Measurements from ENCODE around the gene SYTL2. TPM values are rescaled to one million over a fixed set of nuclear protein-coding genes. Genes with fewer than 3 reads are reported as not detected.
"Not testable (repeated sequence)": the region's sequence is repeated elsewhere in the genome, so short reads cannot be mapped to it uniquely, and the experiment has no call there.

Gene SYTL2
- total RNA-seq, 2 donors from 2014 or later, result 144 to 183 TPM

DNA sequence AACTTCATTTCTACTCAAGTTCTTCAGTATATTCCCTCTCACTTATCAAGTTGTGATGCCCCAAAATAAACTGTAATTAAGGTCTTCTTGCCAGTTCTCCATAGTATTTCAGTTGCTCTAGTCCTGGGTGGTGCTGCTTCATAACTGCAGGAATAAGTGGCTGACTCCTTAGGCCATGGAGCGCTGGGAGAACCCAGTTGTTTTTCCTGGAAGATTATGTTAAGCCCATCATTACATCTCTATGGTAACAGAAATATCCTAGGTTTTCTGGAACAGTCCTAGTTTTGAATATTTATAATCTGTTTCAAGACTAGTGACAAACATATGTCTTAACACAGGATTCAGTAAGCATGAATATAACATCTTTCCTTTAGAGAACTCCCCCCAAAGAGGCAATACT is 7.6 kb downstream of the SYTL2 start:
- DNase-seq (ENCODE audit: low spot score), result no peak
- intact Hi-C loops (cut with DNase I), result loop anchor here in 1 of 2 donors (10.0 kb wide), 1 partner anchor 89 kb away; no protein-coding TSS in a partner anchor

DNA sequence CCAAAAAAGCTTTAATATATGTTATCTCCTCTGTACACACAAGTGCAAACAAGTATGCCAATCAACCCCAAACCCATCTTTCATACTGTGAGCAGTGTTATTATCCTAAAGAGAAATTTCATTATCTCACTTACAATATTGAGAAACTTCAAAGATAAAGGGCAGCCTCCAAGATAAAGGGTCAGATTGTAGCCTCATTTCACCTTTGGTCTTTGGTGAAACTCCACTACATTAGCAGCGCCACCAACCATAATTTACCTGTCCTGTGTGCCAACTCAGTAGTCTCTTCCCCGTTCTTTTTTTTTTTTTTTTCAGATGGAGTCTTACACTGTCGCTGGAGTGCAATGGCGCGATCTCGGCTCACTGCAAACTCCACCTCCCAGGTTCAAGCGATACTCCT is 9.4 kb downstream of the SYTL2 start:
- DNase-seq (ENCODE audit: low spot score), result no peak
- intact Hi-C loops (cut with DNase I), result loop anchor here in 1 of 2 donors (10.0 kb wide), 1 partner anchor 87 kb away; no protein-coding TSS in a partner anchor

DNA sequence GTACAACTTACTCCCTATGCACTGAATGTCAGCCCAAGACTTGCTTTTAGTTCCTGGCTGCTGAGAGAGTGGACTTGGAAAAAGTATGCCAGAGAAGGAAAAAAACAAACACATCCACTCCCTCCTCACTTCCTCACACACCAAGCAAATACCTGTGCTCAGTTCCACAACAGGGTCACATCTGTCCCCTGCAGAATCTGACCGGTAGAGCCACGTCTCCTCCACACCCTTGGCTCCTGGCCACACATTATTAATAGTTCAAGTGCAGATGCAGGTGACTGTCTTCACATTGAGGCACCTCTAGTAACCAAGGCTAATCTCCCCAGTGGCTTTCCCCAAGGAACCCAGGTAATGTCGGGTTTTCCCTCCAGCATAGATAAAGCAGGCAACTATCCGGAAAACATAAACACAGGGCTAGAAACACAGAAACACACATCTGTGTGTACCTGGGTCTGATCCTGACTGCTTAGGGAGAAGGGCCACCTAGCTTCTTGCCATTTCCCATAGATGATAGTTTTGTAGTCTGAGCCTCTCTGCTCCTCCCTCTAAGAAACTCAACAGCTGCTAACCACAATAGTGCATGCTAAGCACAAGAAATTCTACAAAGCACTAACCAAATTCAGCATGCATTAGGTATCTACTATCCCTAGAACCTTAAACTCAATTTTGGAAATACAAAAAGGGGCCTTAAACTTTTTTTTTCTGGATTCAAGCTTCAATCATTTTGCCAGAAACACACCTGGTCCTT is 10.2 kb downstream of the SYTL2 start:
- intact Hi-C loops (cut with DNase I), result loop anchor here in 1 of 2 donors (10.0 kb wide), 1 partner anchor 86 kb away; no protein-coding TSS in a partner anchor
- no peak for DNase-seq (ENCODE audit: low spot score)

DNA sequence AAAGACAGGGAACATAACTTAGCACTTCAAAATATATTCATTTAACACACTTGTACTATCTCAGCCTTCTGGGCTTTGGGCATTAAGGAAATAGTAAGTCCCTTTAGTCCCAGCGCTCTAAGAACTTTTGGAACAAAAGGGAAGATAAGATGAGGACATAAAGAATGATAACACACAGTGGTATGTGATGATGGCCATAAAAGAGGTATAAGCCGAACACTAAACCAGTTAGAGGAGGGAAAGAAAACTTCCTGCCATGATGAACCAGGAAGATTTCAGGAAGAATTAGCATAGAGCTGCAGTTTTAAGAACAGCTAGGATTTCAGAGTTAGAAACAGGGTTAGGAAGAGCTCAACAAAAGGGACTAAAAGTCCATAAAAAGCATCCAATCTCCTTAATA is 11.8 kb downstream of the SYTL2 start:
- no peak for DNase-seq (ENCODE audit: low spot score)
- intact Hi-C loops (cut with DNase I), result no loop called here

DNA sequence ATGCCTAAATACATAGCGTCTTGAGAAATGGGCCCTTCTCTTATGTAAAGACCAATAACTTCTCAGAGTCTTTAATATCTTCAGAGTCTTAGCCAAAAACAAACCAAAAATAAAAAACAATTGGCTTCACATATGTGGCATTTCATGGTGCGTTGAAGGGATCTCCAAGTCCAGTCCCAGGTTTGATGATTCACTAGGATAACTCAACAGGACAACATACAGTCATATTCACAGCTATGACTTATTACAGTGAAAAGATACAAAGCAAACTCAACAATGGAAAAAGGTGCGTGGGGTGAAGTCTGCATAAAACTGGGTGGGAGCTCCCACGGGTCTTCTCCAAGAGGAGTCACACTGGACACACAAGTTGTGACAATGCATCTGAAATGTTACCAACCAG is 12.6 kb downstream of the SYTL2 start:
- intact Hi-C loops (cut with DNase I), result no loop called here
- DNase-seq (ENCODE audit: low spot score), result no peak

DNA sequence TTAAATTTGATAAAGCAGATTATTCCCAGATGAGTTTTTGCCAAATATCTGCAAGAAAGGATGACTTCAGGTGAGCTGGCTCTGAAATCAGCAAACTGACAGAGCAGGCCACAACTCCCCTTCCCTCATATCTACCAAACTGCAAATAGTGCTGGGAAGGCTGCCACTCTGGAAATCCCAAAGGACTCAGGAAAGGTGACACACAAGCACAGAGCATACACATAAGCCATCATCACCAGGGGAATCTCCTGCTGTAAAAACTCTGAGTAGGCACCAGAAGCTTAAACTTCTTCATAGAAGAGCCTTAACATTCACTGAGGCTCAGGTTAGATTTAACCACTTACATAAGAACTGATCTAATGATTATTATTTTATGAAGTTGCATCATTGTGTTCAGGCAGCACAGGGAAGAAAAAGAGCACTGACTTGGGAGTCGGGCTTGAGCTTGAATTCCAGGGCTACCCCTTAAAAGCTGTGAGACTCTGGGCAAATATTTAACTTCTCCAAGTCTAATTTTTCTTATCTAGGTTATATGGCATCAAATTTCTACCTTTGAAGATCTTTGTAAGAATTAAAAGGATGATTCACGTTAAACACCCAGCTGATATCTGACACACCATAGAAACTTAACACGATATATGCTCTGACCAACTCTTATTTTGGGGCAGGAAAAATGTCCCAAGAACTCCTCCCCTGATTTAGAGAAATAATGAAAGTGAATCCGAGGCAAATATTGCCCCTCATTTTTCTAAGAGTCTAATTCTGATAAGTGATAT is 15.0 kb downstream of the SYTL2 start:
- DNase-seq (ENCODE audit: low spot score), result no peak
- intact Hi-C loops (cut with DNase I), result no loop called here

DNA sequence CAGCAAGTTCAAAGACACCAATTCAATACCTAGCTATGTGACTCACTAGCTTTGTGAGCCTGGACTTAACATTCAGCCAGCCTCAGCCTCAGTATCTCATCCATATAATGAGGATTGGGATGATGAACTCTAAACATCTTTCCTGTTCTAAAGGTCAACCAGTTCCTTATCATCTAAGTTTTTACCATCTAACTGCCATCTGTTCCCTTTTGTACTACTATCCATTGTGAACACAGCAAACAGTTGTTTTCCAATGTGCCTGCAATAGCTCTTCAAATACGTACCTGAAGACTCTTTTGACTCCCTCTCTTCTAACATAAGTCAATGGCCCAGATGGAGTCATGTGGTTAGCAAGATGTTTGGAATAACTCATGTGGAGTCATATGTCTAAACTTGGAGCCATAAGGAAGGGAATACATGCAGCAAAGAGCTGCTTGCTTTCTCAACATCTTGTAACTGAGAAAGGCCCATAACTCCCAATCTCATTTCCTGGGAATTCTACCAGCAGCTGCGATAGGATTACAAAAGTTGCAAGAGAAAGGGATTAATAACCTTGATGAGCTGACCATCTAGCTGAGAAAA is 19.4 kb downstream of the SYTL2 start:
- intact Hi-C loops (cut with DNase I), result no loop called here

DNA sequence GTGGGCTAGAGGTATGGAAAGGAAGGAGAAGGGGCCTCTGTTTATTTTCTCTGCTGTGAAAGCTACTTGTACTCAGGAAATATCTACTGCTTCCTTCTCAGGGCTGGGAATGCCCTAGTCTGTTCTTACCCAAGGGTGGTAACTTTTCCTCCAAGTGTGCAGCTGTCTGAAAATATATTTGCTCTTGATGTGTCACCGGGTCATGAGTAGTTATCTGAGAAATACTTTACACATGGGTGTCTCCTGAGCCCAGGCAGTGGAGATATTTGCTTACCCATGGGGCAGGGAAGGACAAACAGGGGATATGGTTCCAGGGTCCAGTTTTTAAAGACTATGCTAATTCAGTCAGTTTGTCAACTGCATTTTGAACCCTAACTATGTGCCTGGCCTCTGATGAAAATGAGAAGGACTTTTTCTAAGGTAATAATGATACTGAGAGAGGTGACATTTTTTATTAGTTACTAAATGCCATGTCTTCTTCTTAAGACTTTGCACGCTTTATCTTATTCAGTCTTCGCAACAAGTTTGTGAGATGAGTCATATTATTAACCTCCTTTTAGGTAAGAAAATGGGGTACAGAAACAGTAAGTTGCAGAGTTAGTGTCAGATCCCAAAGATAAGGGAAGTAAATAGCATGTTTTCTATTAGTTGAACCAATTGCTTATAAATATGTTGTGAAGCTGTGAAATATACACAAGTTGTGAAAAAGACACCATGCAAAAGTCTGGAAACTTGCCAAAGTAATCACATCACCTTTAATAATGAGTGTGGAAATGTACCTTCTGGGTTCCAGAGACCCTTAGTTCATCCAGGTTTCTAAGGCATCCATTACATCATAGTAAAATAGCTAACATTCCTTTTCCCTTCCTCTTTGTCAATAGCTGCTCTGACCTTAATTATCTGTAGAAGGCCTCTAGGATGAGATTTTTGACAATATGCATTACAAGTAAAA is 22.9 kb downstream of the SYTL2 start:
- no peak for DNase-seq (ENCODE audit: low spot score)
- intact Hi-C loops (cut with DNase I), result loop anchor here in 1 of 2 donors (5.0 kb wide), 1 partner anchor 41 kb away; no protein-coding TSS in a partner anchor

More for the DNA sequence above, 19.4 kb downstream of the SYTL2 start:
- DNase-seq (ENCODE audit: low spot score), result no peak

DNA sequence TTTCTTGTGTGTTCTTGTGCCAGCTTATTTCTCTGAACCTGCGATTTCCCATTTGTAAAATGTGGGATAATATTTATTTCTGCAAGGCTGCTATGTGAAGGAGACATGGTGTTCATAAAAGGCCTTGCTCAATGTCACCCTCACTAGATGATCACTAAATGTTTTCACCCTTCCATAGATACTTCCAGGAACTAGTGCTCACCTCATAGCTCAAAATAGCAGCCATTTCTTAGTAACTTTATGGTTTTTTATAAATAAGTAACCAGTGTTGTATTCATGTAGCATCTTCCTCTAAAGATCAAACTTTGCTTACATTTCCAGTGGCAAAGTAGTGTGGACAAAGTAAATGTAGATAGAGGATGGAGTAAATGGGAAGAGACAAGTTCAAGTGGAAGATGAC is 23.8 kb downstream of the SYTL2 start:
- DNase-seq (ENCODE audit: low spot score), result no peak
- intact Hi-C loops (cut with DNase I), result loop anchor here in 1 of 2 donors (5.0 kb wide), 1 partner anchor 40 kb away; no protein-coding TSS in a partner anchor

DNA sequence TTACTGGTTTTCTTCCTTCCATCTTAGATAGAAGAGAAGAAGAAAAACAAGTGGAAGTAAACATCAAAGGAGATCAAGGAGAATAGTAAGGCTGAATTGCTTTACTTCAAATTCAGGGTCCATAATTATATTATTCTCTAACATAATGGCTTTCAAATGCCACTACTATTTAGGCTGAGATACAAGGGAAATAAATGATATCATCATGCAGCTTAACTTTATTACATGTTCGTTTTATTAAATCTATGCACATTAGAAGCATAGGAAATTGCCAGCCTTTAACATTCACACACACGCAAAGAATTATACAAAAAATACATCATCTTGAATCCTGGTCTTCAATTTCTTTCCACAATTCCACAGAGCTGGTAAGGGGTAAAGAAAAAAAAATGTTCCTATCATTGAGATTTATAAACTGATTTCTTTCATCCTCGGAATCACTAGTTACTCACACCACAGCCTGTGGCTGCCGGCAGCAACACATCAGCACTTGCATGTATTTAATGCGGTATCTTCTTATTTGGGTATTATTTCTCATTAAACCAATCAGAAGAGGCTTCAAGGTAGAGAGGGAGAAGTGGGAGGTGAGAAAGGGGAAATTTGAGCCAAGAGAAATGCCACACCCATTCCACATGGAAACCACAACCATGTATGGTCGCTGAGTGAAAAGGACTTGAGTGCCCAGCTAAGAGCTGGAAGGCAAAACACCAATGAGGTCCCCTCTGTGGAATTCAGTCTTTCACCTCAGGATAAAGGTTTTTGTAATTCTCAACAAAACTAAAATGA is 26.3 kb downstream of the SYTL2 start:
- DNase-seq (ENCODE audit: low spot score), result no peak
- intact Hi-C loops (cut with DNase I), result loop anchor here in 1 of 2 donors (5.0 kb wide), 1 partner anchor 37 kb away; no protein-coding TSS in a partner anchor

DNA sequence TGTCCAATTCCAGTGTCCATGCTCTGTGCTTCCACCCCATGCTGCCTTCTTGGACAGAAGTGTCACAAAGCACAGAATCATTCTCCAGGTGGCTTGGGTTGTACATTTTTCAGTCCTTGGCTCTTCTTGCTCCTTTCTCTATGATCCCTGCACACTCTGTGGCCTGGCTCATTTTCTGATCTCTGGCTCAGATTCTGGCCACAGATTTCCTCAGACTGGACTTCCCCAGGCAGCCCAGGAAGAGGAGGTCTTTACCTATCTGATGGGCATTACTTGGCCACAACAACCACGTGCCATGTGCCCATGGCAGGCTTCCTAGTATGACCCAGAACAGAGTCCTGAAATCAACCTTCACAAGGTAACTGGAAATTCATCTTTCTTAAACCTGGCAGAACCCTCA is 27.2 kb downstream of the SYTL2 start:
- no peak for DNase-seq (ENCODE audit: low spot score)
- intact Hi-C loops (cut with DNase I), result no loop called here

DNA sequence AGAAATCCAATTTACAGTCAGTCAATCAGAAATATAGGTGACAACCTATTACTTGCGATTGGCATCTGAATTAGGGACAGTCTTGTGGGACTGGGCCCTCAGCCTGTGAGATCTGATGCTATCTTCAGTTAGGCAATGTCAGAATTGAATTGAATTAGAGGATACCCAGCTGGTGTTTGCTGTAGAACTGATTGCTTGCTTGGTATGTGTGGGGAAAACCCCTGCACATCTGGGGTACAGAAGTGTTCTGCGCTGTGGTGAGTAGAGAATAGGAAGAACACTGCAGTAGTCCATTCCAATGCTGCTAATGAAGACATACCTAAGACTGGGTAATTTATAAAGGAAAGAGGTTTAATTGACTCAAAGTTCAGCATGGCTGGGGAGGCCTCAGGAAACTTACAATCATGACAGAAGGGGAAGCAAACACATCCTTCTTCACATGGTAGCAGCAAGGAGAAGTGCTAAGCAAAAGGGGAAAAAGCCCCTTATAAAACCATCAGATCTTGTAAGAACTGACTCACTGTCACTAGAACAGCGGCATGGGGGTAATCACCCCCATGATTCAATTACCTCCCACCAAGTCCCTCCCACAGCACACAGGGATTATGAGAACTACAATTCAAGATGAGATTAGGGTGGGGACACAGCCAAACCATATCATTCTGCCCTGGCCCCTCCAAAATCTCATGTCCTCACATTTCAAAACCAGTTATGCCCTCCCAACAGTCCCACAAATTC is 30.0 kb downstream of the SYTL2 start:
- DNase-seq (ENCODE audit: low spot score); intact Hi-C loops (cut with DNase I): not testable (repeated sequence)

DNA sequence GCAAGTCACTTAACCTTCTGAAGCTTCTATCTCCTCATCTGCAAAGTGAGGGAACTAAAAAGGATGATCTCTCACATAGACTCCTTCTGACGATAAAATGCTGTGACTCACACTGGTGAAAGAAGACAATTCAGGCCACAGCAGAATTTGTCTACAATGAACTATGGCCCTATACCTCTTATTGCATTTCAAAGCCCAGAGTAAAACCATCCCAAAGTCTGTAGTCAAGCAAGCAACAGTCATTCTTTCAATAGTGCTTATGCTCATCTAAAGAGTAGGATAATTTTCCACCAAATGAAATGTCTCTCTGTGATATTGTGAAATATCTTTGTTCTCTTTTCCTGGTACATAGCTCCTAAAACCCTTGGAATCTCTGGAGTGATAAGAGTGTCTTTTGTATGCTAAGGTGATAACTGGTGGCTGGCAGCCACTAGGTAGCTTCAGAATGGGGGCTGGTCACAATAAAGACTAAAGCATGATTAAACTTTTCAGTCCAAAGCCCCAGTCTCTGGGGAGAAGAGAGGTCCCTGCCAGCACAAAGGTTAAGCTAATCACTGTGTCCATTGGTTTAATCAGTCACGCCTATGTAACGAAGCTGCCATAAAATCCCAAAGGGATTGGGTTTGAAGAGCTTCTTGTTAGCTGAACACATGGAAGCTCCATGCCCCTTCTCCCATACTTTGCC is 30.8 kb downstream of the SYTL2 start:
- DNase-seq (ENCODE audit: low spot score), result no peak
- intact Hi-C loops (cut with DNase I), result no loop called here

DNA sequence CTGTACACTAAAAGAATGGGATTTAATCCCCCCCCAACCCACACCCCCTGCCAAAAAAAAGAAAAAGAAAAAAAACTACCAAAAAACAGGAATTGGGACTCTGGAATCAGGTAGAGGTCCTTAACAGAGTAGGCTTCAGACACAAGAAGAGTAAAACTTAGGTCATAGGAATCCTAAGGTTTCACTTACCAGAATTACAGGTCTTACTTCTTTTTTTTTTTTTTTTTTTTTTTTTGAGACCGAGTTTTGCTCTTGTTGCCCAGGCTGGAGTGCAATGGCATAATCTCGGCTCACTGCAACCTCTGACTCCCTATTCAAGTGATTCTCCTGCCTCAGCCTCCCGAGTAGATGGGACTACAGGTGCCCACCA is 33.4 kb downstream of the SYTL2 start:
- DNase-seq (ENCODE audit: low spot score); intact Hi-C loops (cut with DNase I): not testable (repeated sequence)

DNA sequence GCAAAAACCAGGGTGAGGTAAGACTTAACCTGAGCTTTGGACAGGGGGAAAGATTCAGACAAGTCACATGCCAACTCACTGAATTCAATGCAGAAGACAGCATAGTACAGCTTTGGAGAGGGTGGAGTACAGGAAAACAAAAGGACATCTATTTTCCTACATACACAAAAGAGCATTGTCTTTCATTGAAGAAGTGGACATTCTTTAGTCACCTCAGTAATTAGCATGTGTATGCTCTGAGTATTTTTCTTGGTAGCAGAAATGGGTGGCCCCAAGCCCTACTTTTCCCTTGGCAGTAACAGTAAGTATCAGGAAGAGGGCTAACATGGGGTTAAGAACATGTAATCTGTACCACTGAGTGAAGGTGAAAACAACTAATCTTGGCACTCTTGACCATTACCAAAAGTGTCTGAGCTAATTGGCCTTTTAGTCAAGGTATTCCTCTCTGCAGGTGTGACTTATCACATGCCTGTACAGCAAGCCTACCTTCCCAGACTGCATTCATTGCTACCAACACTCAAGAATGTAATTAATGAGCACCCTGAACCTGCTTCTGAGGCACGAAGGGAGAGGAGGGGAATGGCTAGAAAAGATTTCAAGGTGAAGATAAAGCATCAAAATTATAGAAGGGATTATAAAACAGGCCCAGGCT is 33.9 kb downstream of the SYTL2 start:
- intact Hi-C loops (cut with DNase I), result no loop called here
- DNase-seq (ENCODE audit: low spot score), result no peak

DNA sequence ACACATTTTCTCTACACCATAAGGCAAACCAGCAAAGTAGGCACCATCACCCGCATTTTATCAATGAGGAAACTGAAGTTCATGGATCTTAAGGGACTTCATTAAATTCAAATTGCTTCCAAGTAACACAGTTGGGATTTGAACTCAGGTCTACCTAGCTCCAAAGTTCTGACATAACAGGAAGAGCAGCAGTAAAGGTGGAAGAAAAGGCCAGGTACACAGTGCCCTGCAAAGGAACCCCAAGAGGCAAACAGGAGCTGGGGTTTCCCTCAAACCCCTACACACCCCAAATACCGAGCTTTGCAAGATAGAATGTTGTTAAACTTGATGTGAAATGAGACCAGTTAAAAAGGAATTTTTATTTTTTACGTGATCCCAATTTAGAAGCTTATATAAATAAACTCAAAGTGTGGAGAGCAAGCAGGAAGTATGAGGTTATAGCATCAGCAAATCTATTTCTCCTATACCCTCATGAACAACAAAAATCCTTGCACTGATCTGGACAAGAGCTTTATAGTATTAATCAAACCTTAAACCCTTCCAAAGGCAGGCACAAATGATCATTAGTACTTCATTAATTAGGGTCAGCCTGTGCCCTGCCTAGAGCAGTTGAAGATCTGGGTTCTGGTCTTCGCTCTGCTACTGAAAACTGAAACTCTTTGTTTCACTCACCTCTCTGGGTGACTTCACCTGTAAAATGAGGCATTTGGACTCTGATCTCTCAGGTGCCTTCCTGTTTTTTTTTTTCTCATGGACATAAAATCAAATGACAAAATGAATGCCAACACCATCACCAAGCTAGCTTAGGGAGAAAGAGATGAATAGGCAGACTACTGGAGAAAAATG is 36.5 kb downstream of the SYTL2 start:
- DNase-seq (ENCODE audit: low spot score), result no peak
- intact Hi-C loops (cut with DNase I), result no loop called here
